GM06990 (cell line): ENCODE data around the gene LRCH1.

Experiments used
- DNase-seq: peaks from one replicate; pipeline ENCODE4 v3.0.0-alpha.2; 2011; ENCODE audit not compliant: insufficient read length; ENCODE audit errors: extremely low read depth
- H3K27me3 ChIP-seq: replicated peaks from 2 replicates; pipeline ENCODE4 v1.6.0; 2011; ENCODE audit warnings: low read length; ENCODE audit not compliant: control insufficient read depth, insufficient read depth
- H3K36me3 ChIP-seq: 2 replicates; pipeline ENCODE4 v1.5.1; 2011; ENCODE audit warnings: low read length; ENCODE audit not compliant: control insufficient read depth, insufficient read depth
- H3K4me3 ChIP-seq: replicated peaks from 2 replicates; pipeline ENCODE4 v1.5.1; 2011; ENCODE audit warnings: low read depth, mild to moderate bottlenecking, control low read depth, low read length
- CTCF ChIP-seq: IDR thresholded peaks from 2 replicates; pipeline ENCODE4 v1.5.1; 2011; ENCODE audit warnings: low read length, control low read depth, mild to moderate bottlenecking, inconsistent platforms; ENCODE audit not compliant: insufficient read depth, poor library complexity, severe bottlenecking

The LRCH1 gene

GRCh38 chr13:46796129-46796514, 243.2 kb downstream of the LRCH1 start:
- DNase-seq: no peak
- H3K36me3 ChIP-seq: no peaks in the 10 kb centered on the region
- peak overlapping the region; percentile 81 for H3K4me3 ChIP-seq
- no peak for TF ChIP-seq CTCF
- H3K27me3 ChIP-seq: no peaks in the 10 kb centered on the region

- Histone ChIP-seq H3K36me3 (no peaks in the 10 kb centered on the region), H3K4me3 (peak within 1 kb of the TSS; percentile 81), H3K27me3 (no peaks in the 10 kb centered on the region)
- no peak for TF ChIP-seq CTCF
- peak; percentile 92 for DNase-seq
These were observed 243.8 kb downstream of the LRCH1 start, which contains the start of gene ESD for GRCh38 chr13:46796515-46797474. Gene ESD (minus strand): TSS chr13:46797161. CDS start chr13:46791413, 5,748 bp downstream.

- no peaks in the 10 kb centered on the region for H3K36me3 ChIP-seq
These were observed 244.7 kb downstream of the LRCH1 start for GRCh38 chr13:46797501-46798237.

GRCh38 chr13:46799139-46799538, 246.2 kb downstream of the LRCH1 start:
- H3K36me3 ChIP-seq: no peaks in the 10 kb centered on the region
- H3K4me3 ChIP-seq: no peak overlapping the region
- no peaks in the 10 kb centered on the region for H3K27me3 ChIP-seq
- no peak for DNase-seq
- no peak for TF ChIP-seq CTCF

More at GRCh38 chr13:46797501-46798237, 244.7 kb downstream of the LRCH1 start:
- no peak for TF ChIP-seq CTCF
- no peak for DNase-seq
- H3K4me3 ChIP-seq: peak overlapping the region; percentile 81
- H3K27me3 ChIP-seq: no peaks in the 10 kb centered on the region

GRCh38 chr13:46801858-46802257, 248.9 kb downstream of the LRCH1 start:
- H3K4me3 ChIP-seq: no peak overlapping the region
- H3K27me3 ChIP-seq: no peaks in the 10 kb centered on the region
- no peak for DNase-seq
- no peak for TF ChIP-seq CTCF
- H3K36me3 ChIP-seq: no peaks in the 10 kb centered on the region
